HG03521 (cell line): ENCODE measurements around the gene S1PR5.
"Not testable (repeated sequence)": the region's sequence is repeated elsewhere in the genome, so short reads cannot be mapped to it uniquely, and the experiment has no call there.

ENCODE experiments used
- ATAC-seq: cut with Tn5 transposase; IDR thresholded peaks from one replicate; pipeline ENCODE4 v1.9.1; 2021; ENCODE audit warnings: mild to moderate bottlenecking, moderate library complexity; ENCODE audit not compliant: unreplicated experiment

The S1PR5 gene

GRCh38 chr19:10544753-10545251, 27.6 kb upstream of the S1PR5 start:
- ATAC-seq, result no peak

- no peak for ATAC-seq
Observed at GRCh38 chr19:10544242-10544752, 27.1 kb upstream of the S1PR5 start.

- peak; percentile 64 for ATAC-seq
Observed at GRCh38 chr19:10543420-10544241, 26.4 kb upstream of the S1PR5 start, which contains the start of gene ATG4D. Gene ATG4D, plus strand, starts transcription at chr19:10543904. Its CDS starts 187 bp downstream, at chr19:10544091.

DNA sequence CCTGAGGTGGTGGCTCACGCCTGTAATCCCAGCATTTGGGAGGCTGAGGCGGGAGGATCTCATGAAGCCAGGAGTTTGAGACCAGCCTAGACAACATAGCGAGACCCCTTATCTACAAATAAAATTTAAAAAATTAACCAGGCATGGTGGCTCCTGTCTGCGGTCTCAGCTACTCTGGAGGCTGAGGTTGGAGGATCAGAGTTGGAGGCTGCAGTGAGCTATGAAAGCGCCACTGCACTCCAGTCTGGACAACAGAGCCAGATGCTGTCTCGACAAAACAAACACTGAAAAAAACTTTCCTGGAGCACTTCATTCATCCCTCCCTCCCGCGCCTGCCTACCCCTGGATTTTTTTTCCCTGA, 25.8 kb upstream of the S1PR5 start:
- ATAC-seq, result no peak

- ATAC-seq, result not testable (repeated sequence)
Observed at GRCh38 chr19:10539016-10539415, 21.8 kb upstream of the S1PR5 start.

GRCh38 chr19:10538204-10538983, 21.1 kb upstream of the S1PR5 start:
- no peak for ATAC-seq

- ATAC-seq, result no peak
Observed at GRCh38 chr19:10537668-10538067, 20.4 kb upstream of the S1PR5 start.

DNA sequence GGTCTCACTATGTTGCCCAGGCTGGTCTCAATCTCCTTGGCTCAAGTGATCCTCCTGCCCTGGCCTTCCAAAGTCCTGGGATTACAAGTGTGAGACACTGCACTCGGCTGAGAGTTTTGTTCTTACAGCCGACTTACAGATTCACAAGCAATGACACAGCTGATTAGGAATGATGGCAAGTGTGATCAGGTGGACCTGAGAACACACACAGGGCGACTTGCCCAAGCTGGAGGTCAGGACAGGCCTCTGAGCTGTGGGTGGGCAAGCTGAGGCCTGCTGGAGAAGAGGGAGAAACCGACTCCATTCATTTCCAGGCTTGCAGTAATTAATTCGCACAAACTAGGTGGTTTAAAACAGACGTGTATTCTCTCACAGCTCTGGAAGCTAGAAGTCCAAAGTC, 18.4 kb upstream of the S1PR5 start:
- no peak for ATAC-seq

DNA sequence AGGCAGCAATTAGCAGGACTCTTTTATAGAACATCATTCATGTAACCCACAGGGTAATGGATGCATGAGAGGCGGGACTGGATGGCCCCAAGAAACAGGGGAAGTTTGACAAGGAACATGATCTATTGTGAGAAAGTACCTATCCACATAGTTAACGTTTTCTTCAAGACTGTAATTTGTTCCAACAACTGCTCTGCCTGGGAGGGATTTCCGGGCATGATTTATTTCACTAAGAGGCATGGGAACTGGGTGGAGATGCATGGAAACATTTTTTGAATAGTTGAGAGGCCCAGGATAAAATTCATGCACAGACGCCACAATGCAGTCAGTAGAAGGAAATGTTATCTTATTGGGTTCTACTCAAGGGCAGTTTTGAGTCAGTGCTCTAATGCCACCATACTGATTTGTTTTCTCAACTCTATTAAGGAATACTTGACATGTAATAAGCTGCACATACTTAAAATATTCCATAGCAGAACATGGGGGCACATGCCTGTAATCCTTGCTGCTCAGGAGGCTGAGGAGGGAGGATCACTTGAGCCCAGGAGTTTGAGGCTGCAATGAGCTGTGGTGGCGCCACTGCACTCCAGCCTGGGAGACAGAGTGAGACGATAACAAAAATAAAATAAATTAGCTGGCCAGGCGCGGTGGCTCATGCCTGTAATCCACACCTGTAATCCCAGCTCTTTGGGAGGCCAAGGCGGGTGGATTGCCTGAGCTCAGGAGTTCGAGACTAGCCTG, 16.6 kb upstream of the S1PR5 start:
- no peak for ATAC-seq

DNA sequence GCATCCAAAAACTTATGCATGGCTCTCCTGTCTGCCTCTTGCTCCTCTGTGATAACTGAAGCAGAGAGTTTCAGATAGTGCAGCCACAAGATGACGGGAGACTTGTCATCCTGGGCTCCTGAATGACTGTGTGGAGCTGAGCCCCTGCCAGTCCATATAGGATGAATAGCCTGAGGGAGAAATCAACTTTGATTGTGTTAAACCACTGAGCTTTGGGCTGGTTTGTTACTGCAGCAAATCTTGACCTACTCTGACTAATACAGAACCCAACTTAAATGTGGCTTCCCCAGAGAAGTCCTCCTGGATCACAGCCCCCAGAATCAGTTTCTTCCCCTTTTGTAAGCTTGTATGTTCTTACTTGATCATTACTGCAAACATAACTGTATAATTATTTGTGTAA, 15.2 kb upstream of the S1PR5 start:
- no peak for ATAC-seq

GRCh38 chr19:10526887-10527286, 9.6 kb upstream of the S1PR5 start:
- ATAC-seq, result not testable (repeated sequence)

DNA sequence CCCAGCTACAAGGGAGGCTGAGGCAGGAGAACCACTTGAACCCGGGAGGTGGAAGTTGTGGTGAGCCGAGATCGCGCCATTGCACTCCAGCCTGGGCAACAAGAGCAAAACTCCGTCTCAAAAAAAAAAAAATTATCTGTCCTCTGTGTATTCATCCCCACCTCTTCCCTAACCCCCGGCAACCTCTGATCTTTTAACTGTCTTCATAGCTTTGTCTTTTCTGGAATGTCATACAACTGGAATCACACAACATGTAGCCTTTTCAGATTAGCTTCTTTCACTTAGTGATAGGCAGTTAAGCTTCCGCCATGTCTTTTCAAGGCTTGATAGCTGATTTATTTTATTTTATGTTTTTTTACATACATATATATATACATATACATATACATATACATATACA, 8.4 kb upstream of the S1PR5 start:
- ATAC-seq, result no peak

DNA sequence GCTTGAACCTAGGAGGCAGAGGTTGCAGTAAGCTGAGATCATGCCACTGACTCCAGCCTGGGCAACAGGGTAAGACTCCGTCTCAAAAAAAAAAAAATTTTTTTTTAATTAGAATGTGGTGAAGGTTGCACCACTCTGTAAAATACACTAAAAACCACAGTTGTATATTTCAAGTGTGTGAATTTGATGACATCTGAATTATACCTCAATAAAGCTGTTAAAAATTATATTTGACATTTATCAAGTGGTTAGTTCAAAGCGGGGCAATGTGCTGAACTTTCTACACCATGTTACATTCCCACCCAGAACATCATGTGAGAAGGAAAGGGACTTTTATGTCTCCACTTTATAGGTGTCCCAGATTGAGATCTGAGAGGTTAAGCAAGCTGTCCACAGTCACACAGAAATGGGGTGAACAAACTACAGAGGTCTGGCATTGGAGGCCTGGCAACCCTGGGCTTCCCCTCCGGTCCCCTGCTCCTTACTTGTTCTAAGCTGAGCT, 5.9 kb upstream of the S1PR5 start:
- no peak for ATAC-seq

DNA sequence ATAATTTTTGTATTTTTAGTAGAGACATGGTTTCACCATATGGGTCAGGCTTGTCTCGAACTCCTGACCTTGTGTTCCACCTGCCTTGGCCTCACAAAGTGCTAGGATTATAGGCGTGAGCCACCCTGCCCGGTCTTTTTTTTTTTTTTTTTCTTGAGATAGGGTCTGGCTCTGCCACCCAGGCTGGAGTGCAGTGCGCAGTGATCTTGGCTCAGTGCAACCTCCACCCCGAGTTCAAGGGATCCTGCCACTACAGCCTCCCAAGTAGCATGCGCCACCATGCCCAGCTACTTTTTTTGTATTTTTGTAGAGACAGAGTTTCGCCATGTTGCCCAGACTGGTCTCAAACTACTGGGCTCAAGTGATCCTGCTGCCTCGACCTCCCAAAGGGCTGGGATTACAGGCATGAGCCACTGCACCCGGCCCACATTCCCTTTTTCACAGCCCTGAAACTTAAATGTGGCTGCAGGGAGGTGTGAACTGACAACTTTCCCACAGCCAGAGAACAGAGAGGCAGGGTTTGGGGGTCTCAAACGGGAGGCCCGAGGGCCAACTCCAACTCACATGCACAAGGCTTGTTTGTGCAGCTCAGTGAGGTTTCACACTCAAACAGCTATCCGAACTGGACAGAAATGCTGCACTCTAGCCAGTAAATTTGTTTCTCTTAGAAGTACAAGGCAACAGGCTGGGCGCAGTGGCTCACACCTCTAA, 4.4 kb upstream of the S1PR5 start:
- ATAC-seq, result no peak

- no peak for ATAC-seq
Observed at GRCh38 chr19:10520652-10521318, 3.5 kb upstream of the S1PR5 start.

GRCh38 chr19:10519421-10519820, 2.2 kb upstream of the S1PR5 start:
- no peak for ATAC-seq

- ATAC-seq, result no peak
Observed at GRCh38 chr19:10518444-10519361, 1.5 kb upstream of the S1PR5 start.

DNA sequence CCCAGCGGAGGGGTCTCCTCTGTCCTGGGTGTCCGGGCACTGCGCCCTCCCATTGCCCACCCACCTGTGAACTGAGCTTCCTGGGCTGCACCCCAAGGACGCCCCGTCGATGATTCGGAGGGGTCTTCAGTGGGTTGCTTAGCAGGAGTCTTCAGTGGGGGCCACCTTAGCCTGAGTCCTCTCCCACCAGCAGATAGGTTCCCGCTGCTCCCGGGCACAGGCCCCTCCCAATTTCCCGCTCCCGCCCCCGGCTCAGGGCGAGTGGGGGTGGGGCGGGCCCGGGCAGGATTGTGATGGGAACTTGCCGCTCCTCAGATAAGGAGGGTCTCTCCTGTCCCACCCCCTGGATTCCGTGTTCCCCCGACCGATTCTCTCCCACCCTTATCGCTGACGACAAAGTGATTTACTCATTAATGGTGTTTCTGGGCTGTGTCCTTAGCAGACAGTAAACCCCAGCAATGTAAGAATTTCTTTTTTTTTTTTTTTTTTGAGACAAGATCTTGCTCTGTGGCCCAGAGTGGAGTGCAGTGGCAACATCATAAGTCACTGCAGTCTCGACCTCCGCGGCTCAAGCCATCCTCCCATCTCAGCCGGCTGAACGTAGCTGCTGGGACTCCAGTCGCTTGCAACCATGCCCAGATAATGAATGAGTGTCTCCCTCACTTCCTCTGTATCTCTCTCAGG, 655 bp upstream of the S1PR5 start:
- no peak for ATAC-seq
